OCI-LY3 (cell line): Measurements from ENCODE around the gene MROH7.

Experiments
- EZH2phosphoT487 ChIP-seq: fragments of 200-600 bp; shearing (Covaris generic); IDR thresholded peaks from 2 replicates; pipeline ENCODE4 v1.6.1; 2018; ENCODE audit warnings: antibody characterized with exemption, mixed run types, low read depth
- TF ChIP-seq, protein P1 (sequence below): fragments of 200-600, 300-600 bp; sonication (generic); IDR thresholded peaks from 2 replicates; pipeline ENCODE4 v1.5.1; 2014; ENCODE audit warnings: antibody characterized with exemption, low read length, low read depth

DNA sequence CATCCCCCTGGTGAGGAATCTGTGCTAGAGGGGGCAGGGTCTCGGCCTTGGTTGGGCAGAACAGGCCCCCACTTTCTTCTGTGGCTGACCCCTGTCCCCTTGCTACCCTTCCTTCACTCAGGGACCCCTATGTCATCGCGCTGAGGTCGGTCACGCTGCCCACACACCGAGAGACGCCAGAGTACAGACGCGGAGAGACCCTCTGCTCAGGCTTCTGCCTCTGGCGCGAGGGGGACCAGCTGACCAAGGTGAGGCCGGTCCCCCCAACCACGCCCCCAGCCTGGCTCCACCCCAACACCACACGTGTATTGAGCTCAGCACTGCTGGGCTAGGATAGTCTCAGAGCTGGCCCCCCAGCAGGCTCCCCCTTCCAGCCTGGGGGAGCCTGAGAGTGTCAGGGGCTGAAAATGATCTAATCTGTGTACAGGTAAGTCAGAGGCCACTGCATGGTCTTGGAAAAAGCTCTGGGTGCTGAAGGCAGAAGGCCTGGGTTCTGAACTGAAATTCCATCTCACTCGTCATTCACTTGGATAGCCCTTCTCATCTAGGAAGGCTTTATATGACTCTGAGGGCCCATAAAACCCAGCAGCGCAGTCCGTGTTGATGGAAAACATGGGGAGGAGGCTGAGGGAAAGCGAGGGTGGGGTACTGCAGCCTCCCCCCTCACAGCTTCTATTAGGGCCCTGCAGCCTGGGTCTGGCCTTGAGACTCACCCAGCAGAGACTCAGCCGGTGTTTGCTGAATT, 33.6 kb upstream of the MROH7 start:
- TF ChIP-seq, protein P1, sequence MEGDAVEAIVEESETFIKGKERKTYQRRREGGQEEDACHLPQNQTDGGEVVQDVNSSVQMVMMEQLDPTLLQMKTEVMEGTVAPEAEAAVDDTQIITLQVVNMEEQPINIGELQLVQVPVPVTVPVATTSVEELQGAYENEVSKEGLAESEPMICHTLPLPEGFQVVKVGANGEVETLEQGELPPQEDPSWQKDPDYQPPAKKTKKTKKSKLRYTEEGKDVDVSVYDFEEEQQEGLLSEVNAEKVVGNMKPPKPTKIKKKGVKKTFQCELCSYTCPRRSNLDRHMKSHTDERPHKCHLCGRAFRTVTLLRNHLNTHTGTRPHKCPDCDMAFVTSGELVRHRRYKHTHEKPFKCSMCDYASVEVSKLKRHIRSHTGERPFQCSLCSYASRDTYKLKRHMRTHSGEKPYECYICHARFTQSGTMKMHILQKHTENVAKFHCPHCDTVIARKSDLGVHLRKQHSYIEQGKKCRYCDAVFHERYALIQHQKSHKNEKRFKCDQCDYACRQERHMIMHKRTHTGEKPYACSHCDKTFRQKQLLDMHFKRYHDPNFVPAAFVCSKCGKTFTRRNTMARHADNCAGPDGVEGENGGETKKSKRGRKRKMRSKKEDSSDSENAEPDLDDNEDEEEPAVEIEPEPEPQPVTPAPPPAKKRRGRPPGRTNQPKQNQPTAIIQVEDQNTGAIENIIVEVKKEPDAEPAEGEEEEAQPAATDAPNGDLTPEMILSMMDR: no peak
- no peak for TF ChIP-seq EZH2phosphoT487
